GM10847 (cell line): ENCODE data around the gene JARID2.

ENCODE experiments used
- POLR2A ChIP-seq: IDR thresholded peaks from 2 replicates; pipeline ENCODE4 v1.6.1; 2011; ENCODE audit not compliant: insufficient read length; ENCODE audit errors: extremely low read depth

Gene JARID2

DNA sequence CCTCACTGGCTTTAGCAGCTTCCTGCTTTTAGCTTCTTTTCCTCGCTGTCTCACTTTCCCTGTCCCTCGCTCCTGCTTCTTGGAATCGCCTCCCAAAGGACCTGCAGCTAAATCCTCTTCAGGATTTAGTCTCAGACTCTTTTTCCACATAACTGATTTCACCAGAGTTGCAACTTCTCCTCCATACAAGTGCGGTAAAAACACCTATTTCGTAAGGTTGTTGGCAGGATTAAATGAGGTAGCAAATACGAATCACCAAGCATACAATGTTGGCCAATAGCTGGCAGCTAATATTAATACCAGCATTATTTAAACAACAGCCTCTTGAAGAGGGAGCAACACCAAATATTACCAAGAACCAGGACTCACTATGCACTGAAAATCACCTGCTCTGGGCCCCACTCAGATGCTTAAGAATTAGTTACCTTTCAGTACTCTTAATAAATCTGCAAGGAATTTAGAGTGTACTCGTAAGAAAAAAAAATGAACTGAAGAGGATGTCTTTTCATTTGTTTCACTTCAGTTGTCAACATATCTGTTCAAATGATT is 293.9 kb downstream of the JARID2 start:
- no peak for TF ChIP-seq POLR2A

DNA sequence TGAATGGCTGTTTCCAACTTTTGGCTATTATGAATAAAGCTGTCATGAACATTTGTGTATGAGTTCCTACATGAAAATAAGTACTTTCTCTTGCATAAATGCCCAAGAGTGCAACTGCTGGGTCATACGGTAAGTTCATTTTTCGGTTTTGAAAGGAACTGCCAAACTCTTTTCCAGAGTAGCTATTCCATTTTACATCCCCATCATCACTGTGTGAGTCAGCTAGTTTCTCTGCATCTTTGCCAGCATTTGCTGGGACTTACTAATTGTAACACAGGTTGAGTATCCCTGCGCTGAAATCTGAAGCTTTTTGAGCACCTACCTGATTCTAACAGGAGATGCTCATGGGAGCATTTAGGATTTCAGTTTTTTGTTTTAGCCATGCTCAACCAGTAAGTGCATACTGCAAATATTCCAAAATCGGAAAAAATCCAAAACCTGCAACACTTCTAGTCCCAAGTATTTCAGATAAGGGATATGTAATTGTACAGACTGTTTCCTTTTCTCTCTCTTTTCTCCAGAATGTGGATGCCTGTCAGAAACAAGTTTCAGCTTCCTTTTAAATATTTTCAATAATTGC is 298.5 kb downstream of the JARID2 start:
- TF ChIP-seq POLR2A = no peak

DNA sequence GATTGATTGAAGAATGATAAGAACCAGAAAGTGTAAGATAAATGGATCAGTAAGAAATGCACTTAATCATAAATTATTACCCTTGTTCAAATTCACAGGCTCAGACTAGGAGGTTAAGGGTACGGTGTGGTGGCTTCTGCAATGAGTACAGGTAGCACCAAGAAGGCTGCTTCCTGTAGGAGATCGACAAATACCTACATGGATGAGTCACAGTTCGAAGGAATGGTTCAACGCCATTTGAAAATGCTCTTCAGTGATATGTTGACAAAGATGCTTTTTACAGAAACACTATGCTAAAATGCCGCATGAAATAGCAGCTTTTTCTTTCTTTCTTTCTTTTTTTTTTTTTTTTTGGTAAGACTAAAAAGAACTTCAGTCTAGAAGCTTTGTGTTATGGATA is 300.7 kb downstream of the JARID2 start:
- TF ChIP-seq POLR2A = no peak

DNA sequence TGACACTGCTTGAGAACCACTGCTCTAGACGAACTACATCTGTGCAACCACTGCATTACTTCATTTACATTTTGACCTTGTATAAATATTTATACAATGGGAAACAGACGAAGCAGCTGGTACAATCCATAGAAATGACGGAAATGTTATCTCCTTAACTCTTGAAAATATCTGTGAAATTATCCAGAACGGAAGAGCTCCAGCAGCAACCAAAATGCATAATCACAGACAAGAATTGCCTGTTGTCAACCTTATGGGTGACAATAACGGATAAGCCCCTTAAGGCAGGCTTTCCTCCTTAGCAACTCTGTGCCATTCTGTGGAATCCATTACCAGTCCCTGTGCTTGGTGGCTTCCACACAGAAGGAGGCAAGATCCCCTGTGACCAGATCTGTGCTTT is 301.5 kb downstream of the JARID2 start:
- TF ChIP-seq POLR2A = no peak

DNA sequence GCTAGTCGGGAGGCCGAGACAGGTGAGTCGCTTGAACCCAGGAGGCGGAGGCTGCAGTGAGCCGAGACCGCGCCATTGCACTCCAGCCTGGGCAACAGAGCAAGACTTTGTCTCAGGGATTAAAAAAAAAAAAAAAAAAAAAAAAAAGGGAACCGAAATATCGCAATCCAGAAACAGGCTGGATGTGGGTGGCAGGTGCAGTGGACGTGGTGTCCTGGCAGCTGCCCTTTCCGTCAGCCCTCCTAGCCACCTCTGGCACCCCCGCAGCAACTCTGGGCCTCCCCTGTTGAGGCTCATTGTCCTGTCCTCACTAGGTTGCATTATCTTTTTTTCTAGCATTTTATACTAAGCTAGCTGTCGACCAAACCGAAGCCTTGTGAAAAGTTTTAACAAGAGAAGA is 303.5 kb downstream of the JARID2 start:
- no peak for TF ChIP-seq POLR2A

DNA sequence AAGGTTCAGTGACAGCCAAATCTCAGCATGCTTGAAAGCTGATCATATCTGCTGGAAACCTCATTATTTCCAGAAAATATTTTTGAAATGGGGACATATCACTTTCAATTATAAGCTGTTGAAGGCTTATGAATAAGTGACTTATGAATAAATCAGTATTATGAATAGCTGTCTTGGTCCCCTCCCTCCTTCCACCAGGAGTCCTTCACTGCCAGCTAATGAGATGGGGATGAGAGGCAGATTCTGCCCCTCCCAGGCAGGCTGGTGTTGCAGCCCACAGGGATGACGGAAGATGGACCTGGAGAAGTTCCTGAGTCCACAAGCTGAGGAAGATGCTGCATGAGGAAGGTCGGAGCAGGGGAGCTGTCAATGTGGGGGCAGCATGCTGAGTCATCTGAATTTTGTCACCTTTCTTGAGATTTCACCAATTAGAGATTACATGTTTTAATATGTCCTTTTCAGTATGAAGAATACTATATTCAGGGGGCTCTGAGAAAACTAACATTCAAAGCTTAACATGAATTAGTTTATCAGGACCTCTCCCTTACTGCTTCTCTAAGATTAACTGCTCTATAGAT is 304.8 kb downstream of the JARID2 start:
- no peak for TF ChIP-seq POLR2A

DNA sequence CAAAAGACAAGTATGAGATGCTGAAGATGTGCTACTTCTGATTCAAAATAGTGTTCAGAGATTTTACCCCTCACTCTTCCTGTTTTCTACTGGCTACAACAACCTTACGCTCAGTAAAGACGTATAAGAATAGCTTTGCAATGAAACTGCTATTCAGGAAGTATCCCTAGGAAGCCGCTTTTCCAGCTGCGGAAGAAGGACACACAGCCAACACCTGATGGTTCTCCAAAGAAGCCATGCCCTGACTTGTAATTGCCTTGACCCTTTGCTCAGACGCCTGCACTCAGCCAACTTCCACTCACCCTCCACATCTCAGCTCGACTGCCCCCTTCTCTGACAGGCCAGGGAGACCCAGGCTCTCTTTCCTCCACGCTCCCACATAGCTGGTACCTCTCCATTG is 305.4 kb downstream of the JARID2 start:
- no peak for TF ChIP-seq POLR2A

DNA sequence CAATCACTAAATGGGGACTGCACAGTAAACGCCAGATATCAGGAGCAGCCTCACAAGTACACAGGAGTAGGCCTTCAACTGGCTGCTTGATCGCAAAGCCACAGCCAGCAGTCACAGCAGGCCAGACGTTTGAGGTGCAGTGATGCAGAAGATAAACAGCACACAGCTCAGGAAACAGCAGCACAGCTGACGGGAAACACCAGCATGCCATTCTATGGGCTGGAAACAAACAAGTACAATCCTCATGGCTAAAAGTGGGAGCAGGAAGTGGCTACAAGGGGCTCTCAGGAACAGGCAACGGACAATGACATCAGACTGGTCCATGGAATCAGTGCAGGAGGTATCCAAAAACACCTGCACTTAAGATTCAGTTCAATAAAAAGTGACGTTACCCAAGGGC is 305.9 kb downstream of the JARID2 start:
- no peak for TF ChIP-seq POLR2A

DNA sequence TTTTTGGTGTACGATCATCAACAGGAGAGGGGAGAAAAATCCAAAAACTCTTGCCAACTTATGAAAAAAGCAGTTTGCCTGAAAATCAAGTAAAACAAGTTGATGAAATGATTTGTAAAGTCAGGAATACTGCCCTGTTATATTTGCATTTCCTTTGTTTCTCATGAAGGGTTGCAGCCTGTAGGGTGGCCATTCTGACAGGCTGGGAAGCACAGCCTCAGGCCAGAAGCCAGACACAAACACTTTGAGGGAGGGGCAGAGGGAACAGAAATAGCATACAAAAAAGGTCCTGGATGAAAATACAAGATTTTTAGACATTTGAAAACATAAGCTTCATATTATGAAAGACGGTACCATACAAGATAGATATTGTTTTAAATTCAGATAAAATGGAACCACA is 307.2 kb downstream of the JARID2 start:
- no peak for TF ChIP-seq POLR2A

DNA sequence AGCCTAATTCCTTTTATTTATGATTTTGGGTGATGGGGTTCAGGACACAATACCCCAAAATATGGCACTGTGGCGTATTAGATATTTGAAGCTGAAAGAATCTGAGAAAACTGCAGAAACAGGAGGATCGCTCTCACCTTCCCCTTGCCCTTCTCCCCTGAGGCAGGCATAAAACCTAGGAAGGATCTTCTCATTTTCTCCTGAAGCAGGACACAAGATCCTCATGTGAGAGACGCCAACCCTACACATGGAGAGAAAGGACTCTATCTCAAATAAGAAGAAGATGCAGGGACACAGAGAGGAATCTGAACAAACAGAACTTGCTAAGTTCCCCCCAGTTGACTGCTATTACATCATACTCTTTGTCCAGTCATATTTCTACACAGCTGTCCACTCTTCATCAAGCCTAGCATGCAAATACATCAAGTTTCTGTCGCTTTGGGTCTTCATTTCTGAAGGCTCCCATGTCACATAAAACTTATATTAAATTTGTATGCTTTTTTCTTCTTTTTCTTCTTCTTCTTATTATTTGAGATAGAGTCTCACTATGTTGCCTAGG is 307.9 kb downstream of the JARID2 start:
- TF ChIP-seq POLR2A = no peak

DNA sequence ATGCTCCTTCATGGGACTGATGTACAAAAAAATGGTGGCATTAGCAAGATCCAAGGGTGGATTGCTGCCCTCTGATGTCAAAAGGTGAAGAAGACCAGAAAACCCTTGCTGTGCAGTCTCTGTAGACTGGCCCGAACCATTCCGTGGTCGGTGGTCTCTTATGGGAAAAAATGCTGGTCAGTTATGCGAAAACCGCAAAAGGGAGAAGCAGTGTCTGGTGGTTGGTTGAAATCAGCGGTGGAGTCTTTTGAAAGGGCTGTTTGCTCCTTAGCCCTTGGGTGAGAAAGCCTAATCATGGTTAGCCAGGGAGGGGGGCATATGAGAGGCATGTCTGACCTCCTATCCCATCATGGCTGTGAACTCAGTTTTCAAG is 308.8 kb downstream of the JARID2 start:
- TF ChIP-seq POLR2A = no peak

DNA sequence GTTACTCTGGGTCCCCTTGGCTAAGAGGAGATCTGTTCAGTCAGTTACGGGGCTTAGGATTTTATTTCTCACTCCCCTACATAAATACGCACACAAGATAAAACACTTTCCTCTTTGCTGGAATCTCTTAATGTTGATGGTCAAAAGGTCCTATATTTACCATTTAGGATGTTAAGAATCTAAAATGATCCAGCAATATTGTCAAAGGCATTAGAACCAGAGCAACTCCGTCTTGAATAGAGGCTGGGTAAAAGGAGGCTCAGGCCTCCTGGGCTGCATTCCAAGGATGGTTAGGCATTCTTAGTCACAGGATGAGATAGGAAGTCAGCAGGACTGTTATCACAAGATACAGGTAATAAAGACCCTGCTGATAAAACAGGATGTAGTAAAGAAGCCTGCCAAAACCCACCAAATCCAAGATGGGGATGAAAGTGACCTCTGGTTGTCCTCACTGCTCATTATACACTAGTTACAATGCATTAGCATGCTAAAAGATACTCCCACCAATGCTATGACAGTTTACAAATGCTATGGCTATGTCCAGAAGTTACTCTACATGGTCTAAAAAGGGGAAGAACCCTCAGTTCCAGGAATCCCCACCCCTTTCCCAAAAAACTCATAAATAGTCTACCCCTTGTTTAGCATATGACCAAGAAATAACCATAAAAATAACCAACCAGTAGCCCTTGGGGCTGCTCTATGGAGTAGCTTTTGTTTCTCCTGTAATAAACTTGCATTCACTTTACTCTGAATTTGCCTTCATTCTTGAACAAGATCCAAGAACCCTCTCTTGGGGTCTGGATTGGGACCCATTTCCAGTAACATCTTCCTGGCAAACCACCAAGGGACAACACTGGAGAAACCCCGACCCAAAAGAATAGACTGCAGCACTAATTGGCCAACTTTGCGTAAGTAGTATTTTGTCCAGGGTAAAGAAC is 309.5 kb downstream of the JARID2 start:
- no peak for TF ChIP-seq POLR2A

DNA sequence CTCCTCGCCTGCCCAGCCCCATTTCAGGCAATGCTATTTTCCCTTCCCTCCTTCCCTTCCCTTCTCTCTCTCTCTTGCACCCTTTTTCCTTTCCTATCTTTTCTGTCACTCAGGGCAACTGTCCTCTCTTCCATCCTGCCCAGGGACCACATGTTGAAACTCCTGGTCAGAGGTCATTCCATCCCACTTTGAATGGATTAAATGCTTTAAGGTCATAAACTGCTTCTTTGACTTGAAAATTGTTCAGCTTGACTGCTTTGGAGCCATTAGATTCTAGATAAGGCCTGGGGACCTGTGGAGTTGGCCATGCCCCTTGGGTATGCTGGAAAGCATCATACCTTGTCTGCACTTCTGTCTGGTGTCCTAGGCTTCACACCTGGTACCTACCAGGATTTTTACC is 310.8 kb downstream of the JARID2 start:
- no peak for TF ChIP-seq POLR2A

DNA sequence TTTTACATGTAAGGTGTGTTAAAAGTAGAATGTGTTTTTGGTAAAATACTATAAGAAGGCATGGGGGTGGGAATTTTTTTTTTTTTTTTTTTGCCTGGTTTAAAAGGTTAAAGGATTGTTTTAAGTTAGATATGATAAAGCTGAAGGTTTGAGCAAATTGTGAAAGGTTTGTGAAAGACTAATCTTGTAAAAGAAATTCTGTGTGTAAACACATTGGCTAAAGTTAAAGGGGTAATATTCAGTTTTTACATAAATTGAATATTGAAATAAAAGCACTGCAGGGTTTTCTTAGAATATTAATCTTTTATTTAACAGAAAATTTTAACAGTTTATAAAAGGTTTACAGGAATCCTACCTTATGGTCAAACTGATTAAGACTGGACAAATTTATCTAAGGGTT is 311.3 kb downstream of the JARID2 start:
- no peak for TF ChIP-seq POLR2A

DNA sequence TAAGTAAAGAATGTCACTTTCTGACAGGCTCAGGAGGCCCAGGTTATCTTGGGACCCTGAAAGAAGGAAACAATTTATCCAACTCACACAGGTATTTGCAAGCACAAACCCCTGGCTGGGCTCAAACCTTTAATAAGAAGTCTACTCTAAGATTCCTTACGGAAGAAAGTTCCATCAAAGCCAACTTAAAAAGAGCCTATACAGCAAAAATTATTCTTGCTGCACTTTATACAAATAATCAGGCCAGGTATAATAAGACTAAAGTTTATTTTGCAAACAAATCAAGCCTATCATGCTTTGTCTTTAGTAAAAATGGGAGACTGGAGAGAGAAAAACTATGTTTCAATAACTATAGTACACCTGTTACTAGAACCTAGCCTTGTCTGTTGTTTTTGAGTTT is 314.8 kb downstream of the JARID2 start:
- TF ChIP-seq POLR2A = no peak
